Measurements from ENCODE around the gene ZNF385B. TPM values are rescaled to one million over a fixed set of nuclear protein-coding genes. Genes with fewer than 3 reads are reported as not detected.

ZNF385B gene
- total and polyA plus RNA-seq, 12 donors: 2.0 to 15.3 (median 8.4) TPM

GRCh38 chr2:179427065-179427464 lies 434.3 kb downstream of the ZNF385B start:
- TF ChIP-seq CTCF (IDR thresholded peaks at IDR 0.05) (no peak), POLR2A (IDR thresholded peaks at IDR 0.05) (no peak)
- Histone ChIP-seq H3K9me3 (replicated peaks in 1 of 3) (no peaks in the 10 kb centered on the region), H3K36me3 (replicated peaks in 1 of 2) (no peaks in the 10 kb centered on the region), H3K27me3 (no peaks in the 10 kb centered on the region), H3K4me3 (no peak overlapping the region), H3K27ac (no peak overlapping the region), H3K4me1 (replicated peaks in 1 of 2) (no peaks in the 10 kb centered on the region)
- no peak for DNase-seq
- intact Hi-C loops (cut with DNase I): loop anchor here in 1 of 2 donors (5.0 kb wide), 1 partner anchor 325 kb away; no protein-coding TSS in a partner anchor
- WGBS, 4 donors: 91 to 100% (median 96%) methylated on average over 2 of the region's 2 CpGs; no CpG with 5 or more reads in 1 of the 4 donors

- 87 to 93% (median 88%) methylated on average over 3 of the region's 3 CpGs for WGBS, 4 donors
- no peaks in the 10 kb centered on the region for H3K4me1 ChIP-seq (replicated peaks in 1 of 2)
- H3K4me3 ChIP-seq: no peak overlapping the region
- H3K27ac ChIP-seq: no peak overlapping the region
- DNase-seq: no peak
- no peaks in the 10 kb centered on the region for H3K9me3 ChIP-seq (replicated peaks in 1 of 3)
- TF ChIP-seq POLR2A (IDR thresholded peaks at IDR 0.05) (no peak), CTCF (IDR thresholded peaks at IDR 0.05) (no peak)
- intact Hi-C loops (cut with DNase I): no loop called here
- no peaks in the 10 kb centered on the region for H3K36me3 ChIP-seq (replicated peaks in 1 of 2)
- H3K27me3 ChIP-seq: no peaks in the 10 kb centered on the region
Observed at GRCh38 chr2:179424571-179424970, 436.8 kb downstream of the ZNF385B start.

GRCh38 chr2:179422037-179422643 lies 439.3 kb downstream of the ZNF385B start:
- DNase-seq: peak; percentile 64 to 88 (median 80)
- Histone ChIP-seq H3K4me3 (no peak overlapping the region), H3K27ac (no peak overlapping the region), H3K4me1 (replicated peaks in 1 of 2) (no peaks in the 10 kb centered on the region), H3K27me3 (no peaks in the 10 kb centered on the region), H3K9me3 (replicated peaks in 1 of 3) (no peaks in the 10 kb centered on the region), H3K36me3 (replicated peaks in 1 of 2) (no peaks in the 10 kb centered on the region)
- WGBS, 4 donors: 1 to 9% (median 4%) methylated on average over 5 of the region's 5 CpGs
- TF ChIP-seq CTCF (IDR thresholded peaks at IDR 0.05) (peak; percentile 50 to 78 (median 76)), POLR2A (IDR thresholded peaks at IDR 0.05) (no peak)
- intact Hi-C loops (cut with DNase I): no loop called here

GRCh38 chr2:179417436-179417949 lies 443.9 kb downstream of the ZNF385B start:
- no peaks in the 10 kb centered on the region for H3K9me3 ChIP-seq (replicated peaks in 1 of 3)
- no peak overlapping the region for H3K27ac ChIP-seq
- no peak for DNase-seq
- no peaks in the 10 kb centered on the region for H3K36me3 ChIP-seq (replicated peaks in 1 of 2)
- no peak for TF ChIP-seq CTCF (IDR thresholded peaks at IDR 0.05)
- no peak for TF ChIP-seq POLR2A (IDR thresholded peaks at IDR 0.05)
- no peaks in the 10 kb centered on the region for H3K27me3 ChIP-seq
- intact Hi-C loops (cut with DNase I): loop anchor here in 1 of 2 donors (5.0 to 10.0 kb wide), 2 partner anchors 193 to 335 kb away; no protein-coding TSS in a partner anchor
- no peak overlapping the region for H3K4me3 ChIP-seq
- 38 to 82% (median 75%) methylated on average over 2 of the region's 2 CpGs for WGBS, 4 donors
- H3K4me1 ChIP-seq (replicated peaks in 1 of 2): no peaks in the 10 kb centered on the region

Data from adrenal gland (tissue), 12 donors.